GM12801 (cell line): ENCODE measurements around the gene TCF15.

Experiments
- TF ChIP-seq, protein P1 (sequence below): IDR thresholded peaks from one replicate; pipeline ENCODE4 v1.5.1; 2011; ENCODE audit warnings: control low read depth; ENCODE audit not compliant: insufficient read length; ENCODE audit errors: extremely low read depth

TCF15 gene

DNA sequence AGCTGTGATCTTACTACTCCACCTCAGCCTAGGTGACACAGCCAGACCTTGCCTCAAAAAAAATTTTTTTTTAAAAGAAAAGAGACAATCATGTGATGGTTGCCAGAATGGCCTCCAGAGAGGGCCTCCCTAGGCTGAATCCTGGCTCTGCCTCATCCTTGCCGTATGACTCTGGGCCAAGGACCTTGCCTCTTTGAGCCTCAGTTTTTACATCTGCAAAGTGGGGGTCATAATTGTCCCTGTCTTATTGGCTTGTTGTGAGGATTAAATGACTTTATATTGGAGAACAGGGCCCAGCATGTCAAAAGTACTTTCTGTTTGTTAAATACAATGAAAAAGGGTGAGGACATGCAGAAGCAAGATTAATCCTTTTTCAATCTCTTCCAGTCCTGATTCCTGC lies 28.5 kb upstream of the TCF15 start:
- TF ChIP-seq, protein P1, sequence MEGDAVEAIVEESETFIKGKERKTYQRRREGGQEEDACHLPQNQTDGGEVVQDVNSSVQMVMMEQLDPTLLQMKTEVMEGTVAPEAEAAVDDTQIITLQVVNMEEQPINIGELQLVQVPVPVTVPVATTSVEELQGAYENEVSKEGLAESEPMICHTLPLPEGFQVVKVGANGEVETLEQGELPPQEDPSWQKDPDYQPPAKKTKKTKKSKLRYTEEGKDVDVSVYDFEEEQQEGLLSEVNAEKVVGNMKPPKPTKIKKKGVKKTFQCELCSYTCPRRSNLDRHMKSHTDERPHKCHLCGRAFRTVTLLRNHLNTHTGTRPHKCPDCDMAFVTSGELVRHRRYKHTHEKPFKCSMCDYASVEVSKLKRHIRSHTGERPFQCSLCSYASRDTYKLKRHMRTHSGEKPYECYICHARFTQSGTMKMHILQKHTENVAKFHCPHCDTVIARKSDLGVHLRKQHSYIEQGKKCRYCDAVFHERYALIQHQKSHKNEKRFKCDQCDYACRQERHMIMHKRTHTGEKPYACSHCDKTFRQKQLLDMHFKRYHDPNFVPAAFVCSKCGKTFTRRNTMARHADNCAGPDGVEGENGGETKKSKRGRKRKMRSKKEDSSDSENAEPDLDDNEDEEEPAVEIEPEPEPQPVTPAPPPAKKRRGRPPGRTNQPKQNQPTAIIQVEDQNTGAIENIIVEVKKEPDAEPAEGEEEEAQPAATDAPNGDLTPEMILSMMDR: no peak

DNA sequence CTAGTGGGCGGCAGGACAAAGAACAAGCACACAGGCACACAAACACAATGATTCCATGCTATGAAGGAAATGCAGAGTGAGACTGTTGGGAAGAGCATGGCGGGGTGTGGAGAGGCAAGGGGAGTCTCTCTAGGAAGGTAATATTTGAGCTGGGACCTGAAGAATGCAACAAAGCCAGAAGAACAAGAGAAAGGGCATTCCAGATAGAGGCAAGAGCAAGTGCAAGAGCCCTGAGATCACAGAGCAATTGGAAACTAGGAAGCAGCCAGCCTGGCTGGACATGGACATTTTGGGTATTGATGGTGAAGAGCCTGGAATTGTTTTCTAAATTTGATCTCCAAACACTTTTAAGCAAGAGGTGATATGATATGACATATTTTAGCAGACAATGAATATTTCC lies 27.4 kb upstream of the TCF15 start:
- TF ChIP-seq, protein P1: no peak

DNA sequence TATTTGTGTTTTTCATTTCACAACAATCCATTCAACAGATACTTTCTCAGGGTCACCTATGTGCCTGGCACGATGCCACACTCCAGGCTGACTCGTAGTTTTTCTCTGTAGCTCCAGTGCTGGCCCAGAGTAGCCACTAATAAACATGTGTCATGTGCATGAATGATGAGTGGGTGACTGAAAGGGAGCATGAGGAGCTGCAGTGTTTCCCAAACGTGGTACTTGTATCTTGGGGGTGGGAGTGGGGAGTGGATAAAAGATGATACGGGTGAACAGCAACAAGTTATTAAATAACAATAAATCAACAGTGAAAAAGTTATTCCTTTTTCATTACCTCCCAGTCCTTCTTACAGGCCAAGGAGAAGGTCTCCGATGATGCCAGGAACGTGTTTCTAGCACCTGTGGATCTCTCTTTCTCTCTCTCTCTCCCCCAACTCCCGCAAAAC lies 25.8 kb upstream of the TCF15 start:
- TF ChIP-seq, protein P1: no peak

DNA sequence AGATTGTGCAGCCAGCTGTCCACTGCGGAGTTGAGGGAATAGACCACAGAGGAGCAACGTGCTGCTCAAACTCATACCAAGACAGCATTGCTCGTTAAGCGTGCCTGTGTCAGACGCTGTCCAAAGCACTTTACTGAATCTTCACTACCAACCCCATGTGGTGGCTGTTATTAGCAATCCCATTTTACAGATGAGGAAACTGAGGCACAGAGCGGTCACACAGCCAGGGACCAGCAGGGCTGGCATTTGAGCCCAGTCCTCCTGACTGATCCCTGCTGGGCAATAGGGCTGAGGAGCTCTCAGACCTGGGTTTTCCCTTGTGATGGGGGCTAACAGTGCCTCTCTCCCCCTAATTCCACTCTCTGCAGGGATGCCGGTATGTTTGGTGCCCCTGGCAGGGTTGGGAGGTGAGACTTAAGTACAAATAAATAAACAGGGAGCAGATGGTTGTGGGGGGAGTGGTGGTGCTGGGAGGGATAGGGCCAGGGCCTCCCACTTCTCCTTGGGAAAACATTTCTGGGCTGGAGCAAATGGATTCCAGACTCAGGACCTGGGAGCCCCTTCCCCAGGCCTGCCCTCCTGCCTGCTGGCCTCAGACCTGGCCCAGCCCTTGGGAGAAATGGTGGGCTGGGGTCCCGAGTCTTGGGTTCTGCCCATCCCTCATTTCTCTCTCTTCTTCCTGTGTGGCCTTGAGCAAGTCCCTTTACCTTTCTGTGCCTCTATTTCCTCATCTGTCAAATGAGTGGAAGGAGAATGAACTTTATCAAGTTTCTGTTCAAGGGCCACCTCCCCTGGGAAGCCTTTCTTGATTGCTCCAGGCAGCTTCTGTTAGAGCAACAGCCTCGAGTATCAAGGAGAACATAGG lies 25.2 kb upstream of the TCF15 start:
- TF ChIP-seq, protein P1: no peak

DNA sequence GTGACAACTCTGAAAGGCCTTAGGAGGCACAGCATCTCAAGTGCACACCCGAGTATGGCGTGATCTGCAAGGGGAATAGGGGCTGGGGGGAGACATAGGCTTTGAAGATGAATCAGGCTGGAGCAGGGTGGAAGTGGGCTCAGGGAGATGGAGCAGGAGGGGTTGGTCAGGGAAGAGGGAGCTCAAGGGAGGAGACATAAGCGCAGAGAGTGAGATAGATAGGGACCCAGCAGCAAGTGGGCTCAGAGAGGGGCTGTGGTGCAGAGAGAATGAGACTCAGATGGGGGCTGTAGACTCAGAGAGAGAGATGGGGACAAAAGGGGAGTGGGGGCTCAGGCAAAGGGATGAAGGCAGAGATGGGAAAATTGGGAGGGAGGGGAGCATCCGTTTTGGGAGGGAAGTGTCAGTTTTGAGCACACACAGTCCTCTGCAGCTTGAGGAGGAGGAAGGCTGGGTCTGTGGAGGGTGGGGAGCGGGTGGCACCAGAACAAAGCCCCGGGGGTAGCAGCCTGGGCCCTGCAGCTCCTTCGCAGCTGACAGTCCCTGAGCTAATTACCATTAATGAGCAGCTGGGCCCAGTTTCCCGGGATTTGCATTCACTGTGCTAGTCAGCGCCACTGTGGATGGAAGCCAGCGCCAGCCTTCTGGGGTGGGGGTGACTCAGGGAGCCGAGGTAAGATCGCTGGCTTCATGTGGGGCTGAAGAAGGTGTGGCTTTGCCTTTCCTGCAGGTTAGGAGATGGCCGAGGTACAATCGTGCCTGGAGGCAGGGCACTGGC lies 24.2 kb upstream of the TCF15 start:
- TF ChIP-seq, protein P1: no peak

DNA sequence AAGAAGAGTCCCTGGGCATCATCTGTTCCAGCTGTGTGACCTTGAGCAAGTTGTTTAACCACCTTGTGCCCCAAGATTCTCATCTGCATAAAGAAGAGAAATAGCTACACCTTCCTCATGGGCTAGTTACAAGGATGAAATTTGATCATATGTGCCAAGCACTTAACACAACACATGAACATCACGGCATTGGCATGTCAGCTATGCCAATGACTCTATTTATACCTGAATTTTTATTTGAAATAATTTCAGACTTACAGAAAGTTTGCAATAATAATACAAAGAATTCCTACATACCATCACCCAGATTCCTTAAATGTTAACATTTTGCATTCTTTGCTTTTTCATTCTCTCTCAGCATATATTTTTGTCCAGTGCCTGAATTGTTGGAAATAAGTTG lies 21.0 kb upstream of the TCF15 start:
- TF ChIP-seq, protein P1: no peak

DNA sequence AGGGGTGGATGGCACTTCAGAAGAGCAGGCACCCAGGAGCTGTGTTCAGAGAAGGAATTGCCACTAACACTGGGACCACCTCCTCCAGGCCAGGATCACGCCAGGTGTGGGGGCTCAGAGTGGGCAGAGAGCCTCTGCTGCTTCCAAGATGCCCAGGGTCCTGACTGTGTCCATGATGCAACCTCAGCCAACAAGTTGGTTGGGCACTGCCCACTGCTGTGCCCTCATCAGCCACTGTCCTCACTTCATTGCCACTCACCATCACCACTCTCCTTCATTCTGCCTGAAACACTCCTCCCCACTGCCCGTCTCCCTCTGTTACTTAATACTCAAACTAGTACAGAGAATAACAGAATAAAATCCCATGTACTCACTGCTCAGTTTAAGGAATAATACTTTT lies 16.5 kb upstream of the TCF15 start:
- TF ChIP-seq, protein P1: no peak
